DOHH2 (cell line): ENCODE data around the gene TBC1D10A.

Source experiments
- H3F3A ChIP-seq: fragments of 200-600 bp; sonication (generic), shearing (Covaris generic); 2 replicates; pipeline ENCODE4 v1.6.0; 2016; ENCODE audit warnings: antibody characterized with exemption, mild to moderate bottlenecking; ENCODE audit not compliant: control insufficient read depth, insufficient read depth
- H3K27ac ChIP-seq: fragments of 200-600 bp; sonication (generic); 2 replicates; pipeline ENCODE4 v1.5.1; 2014; ENCODE audit warnings: low read depth, mild to moderate bottlenecking, low read length, moderate library complexity
- H3K27me3 ChIP-seq: fragments of 200-600 bp; sonication (generic); 2 replicates; pipeline ENCODE4 v1.6.1; 2014; ENCODE audit warnings: mild to moderate bottlenecking, low read length, mixed read lengths; ENCODE audit not compliant: control insufficient read depth
- H3K36me3 ChIP-seq: fragments of 200-600 bp; sonication (generic); 2 replicates; pipeline ENCODE4 v1.6.1; 2014; ENCODE audit warnings: mild to moderate bottlenecking, low read length, moderate library complexity, mixed read lengths; ENCODE audit not compliant: control insufficient read depth
- H3K4me1 ChIP-seq: fragments of 200-600 bp; sonication (generic); 2 replicates; pipeline ENCODE4 v1.6.1; 2014; ENCODE audit warnings: mild to moderate bottlenecking, low read length, mixed read lengths; ENCODE audit not compliant: control insufficient read depth
- H3K4me2 ChIP-seq: fragments of 200-600 bp; sonication (generic); 2 replicates; pipeline ENCODE4 v1.6.0; 2014; ENCODE audit warnings: mild to moderate bottlenecking, low read length, moderate library complexity
- H3K4me3 ChIP-seq: fragments of 200-600 bp; sonication (generic); 2 replicates; pipeline ENCODE4 v1.5.1; 2014; ENCODE audit warnings: mild to moderate bottlenecking, low read length, mixed read lengths
- H3K79me2 ChIP-seq: fragments of 200-600 bp; sonication (generic); 2 replicates; pipeline ENCODE4 v1.6.1; 2014; ENCODE audit warnings: mild to moderate bottlenecking, low read length, mixed read lengths; ENCODE audit not compliant: control insufficient read depth
- H3K9me2 ChIP-seq: fragments of 200-600 bp; sonication (generic); replicated peaks from 2 replicates; pipeline ENCODE4 v1.6.1; 2014; ENCODE audit warnings: mild to moderate bottlenecking, low read length, mixed read lengths; ENCODE audit not compliant: control insufficient read depth
- H3K9me3 ChIP-seq: fragments of 200-600 bp; sonication (generic); 2 replicates; pipeline ENCODE4 v1.6.1; 2014; ENCODE audit warnings: antibody characterized with exemption, low read length, mixed read lengths; ENCODE audit not compliant: control insufficient read depth, insufficient read depth
- H4K20me1 ChIP-seq: fragments of 200-600 bp; sonication (generic); 2 replicates; pipeline ENCODE4 v1.6.0; 2014; ENCODE audit warnings: low read depth, mild to moderate bottlenecking, antibody characterized with exemption, low read length, moderate library complexity; ENCODE audit not compliant: control insufficient read depth, insufficient read depth
- EZH2phosphoT487 ChIP-seq: fragments of 200-600 bp; sonication (generic); IDR thresholded peaks from 2 replicates; pipeline ENCODE4 v1.6.1; 2017; ENCODE audit warnings: borderline replicate concordance, mild to moderate bottlenecking, antibody characterized with exemption, low read length, moderate library complexity, mixed read lengths
- TF ChIP-seq, protein P1 (sequence below): fragments of 200-600 bp; sonication (generic); IDR thresholded peaks from one replicate; pipeline ENCODE4 v1.5.1; 2014; ENCODE audit warnings: antibody characterized with exemption, mild to moderate bottlenecking, low read depth, low read length; ENCODE audit not compliant: poor library complexity, severe bottlenecking

The TBC1D10A gene

GRCh38 chr22:30294830-30295229 is 31.9 kb downstream of the TBC1D10A start:
- no peak overlapping the region for H3K4me3 ChIP-seq
- no peaks in the 10 kb centered on the region for H3K9me3 ChIP-seq
- no peak for TF ChIP-seq EZH2phosphoT487
- TF ChIP-seq, protein P1, sequence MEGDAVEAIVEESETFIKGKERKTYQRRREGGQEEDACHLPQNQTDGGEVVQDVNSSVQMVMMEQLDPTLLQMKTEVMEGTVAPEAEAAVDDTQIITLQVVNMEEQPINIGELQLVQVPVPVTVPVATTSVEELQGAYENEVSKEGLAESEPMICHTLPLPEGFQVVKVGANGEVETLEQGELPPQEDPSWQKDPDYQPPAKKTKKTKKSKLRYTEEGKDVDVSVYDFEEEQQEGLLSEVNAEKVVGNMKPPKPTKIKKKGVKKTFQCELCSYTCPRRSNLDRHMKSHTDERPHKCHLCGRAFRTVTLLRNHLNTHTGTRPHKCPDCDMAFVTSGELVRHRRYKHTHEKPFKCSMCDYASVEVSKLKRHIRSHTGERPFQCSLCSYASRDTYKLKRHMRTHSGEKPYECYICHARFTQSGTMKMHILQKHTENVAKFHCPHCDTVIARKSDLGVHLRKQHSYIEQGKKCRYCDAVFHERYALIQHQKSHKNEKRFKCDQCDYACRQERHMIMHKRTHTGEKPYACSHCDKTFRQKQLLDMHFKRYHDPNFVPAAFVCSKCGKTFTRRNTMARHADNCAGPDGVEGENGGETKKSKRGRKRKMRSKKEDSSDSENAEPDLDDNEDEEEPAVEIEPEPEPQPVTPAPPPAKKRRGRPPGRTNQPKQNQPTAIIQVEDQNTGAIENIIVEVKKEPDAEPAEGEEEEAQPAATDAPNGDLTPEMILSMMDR: no peak
- no peak overlapping the region for H3K4me2 ChIP-seq
- H3F3A ChIP-seq: peaks cover 5% of the 10 kb centered on the region; the same call in 1 of the 2 replicates
- H3K27ac ChIP-seq: no peak overlapping the region
- H3K4me1 ChIP-seq: peaks cover 17% of the 10 kb centered on the region
- H3K9me2 ChIP-seq: no peaks in the 10 kb centered on the region
- no peaks in the 10 kb centered on the region for H3K79me2 ChIP-seq
- no peaks in the 10 kb centered on the region for H3K36me3 ChIP-seq
- no peaks in the 10 kb centered on the region for H4K20me1 ChIP-seq
- no peaks in the 10 kb centered on the region for H3K27me3 ChIP-seq

DNA sequence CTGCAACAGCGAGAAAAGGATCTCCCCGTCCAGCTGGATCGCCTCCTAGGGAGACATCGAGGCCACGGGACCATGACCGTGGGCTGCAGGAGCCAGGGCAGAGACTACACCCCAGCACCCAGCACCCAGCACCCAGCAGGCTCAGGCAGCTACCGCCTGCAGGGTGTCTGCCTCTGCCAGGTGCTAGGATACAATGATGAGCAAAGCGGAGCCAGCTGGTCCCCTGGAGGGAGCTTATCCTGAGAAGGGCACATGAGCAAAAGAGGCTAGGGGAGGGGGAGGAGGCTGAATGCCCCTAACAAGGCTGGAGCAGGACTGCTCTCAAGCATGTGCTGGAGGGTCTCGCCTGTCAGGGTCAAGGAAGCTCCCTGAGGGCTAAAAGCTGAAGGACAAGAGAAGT is 32.7 kb downstream of the TBC1D10A start:
- Histone ChIP-seq H4K20me1 (no peaks in the 10 kb centered on the region), H3K4me1 (peaks cover 22% of the 10 kb centered on the region), H3K9me3 (no peaks in the 10 kb centered on the region), H3K9me2 (no peaks in the 10 kb centered on the region), H3K27me3 (no peaks in the 10 kb centered on the region), H3F3A (peaks cover 5% of the 10 kb centered on the region; the same call in 1 of the 2 replicates), H3K4me2 (no peak overlapping the region), H3K27ac (no peak overlapping the region), H3K79me2 (no peaks in the 10 kb centered on the region), H3K4me3 (no peak overlapping the region), H3K36me3 (no peaks in the 10 kb centered on the region)
- no peak for TF ChIP-seq EZH2phosphoT487

DNA sequence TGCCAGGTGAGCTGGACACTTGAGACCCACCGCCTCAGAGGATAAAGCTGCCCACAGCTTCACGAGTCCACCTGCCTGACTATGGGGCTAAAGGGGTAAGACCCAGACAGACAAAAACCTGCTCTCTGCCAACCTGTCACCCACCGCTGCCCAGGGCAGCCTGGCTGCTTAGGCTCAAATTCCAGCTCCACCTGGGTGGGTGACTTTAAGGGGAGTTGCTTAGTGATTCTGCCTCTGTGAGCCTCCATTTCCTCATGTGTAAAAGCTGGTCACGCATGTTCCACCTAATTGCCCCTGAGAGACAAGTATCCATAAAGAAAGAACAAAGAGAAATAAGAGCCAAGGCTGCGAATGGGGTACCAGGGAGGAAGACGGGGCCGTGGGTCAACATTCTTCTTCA is 33.7 kb downstream of the TBC1D10A start:
- no peak overlapping the region for H3K4me2 ChIP-seq

More for the DNA sequence above, 33.7 kb downstream of the TBC1D10A start:
- Histone ChIP-seq H3K4me3 (no peak overlapping the region), H3K27me3 (no peaks in the 10 kb centered on the region), H3K9me3 (no peaks in the 10 kb centered on the region), H3K27ac (no peak overlapping the region), H3K4me1 (peaks cover 31% of the 10 kb centered on the region), H3K9me2 (no peaks in the 10 kb centered on the region), H4K20me1 (no peaks in the 10 kb centered on the region), H3K36me3 (no peaks in the 10 kb centered on the region), H3K79me2 (no peaks in the 10 kb centered on the region), H3F3A (peaks cover 8% of the 10 kb centered on the region; the same call in 1 of the 2 replicates)
- TF ChIP-seq, protein P1: no peak
- TF ChIP-seq EZH2phosphoT487: no peak
